ENCODE data around the gene FARP2. TPM values are rescaled to one million over a fixed set of nuclear protein-coding genes. Genes with fewer than 3 reads are reported as not detected.

Gene FARP2
- total and polyA plus RNA-seq, 2 of the 4 experiments (the other 2 are of a cell fraction): 17.1 to 30.8 TPM

DNA sequence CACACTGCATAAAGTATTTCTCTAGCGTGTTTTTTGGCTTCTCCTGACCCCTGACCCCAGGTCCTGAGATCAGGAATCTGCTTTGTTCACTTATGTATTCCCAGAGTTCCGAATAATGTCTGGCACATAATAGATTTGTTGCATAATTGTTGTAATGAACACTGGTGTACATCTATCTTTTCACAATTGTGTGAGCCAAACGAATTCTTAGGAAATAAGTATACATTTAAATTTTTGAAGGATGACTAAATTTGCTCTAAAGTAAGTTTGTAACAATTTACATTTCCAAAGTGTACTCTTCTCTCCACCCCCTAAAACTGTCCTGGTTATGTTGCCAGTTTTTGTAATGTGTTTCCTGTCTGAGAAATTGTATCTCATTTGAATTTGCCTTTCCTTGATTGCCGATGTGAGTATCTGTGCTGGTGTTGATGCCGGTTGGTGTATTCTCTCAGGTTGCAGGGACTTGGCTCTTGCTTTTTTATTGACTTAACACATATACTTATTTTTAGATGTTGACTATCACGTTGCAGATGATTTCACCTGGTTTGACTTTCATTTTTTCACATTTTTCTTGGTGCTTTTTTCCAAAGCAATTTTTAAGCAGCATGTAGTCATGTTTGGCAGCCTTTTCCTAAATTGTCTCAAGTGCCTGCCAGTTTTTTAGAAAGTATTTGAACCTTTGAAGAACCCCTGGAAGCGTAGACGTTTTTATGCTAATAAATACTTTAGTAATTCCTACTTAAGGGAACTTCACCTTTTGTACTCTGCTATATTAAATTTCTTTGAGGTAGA, 16.1 kb upstream of the FARP2 start:
- Histone ChIP-seq H2AK5ac (ENCODE audit: low read depth, low read length) (peak overlapping the region; percentile 26; the same call in 1 of the 2 replicates), H3K56ac (ENCODE audit: extremely low read depth, insufficient read depth, low read length) (no peak overlapping the region), H2AK9ac (replicated peaks; ENCODE audit: low read depth, low read length, poor library complexity) (peak overlapping the region; percentile 73), H3K36me3 (ENCODE audit: control insufficient read depth, insufficient read depth, low read length) (peaks cover 55% of the 10 kb centered on the region), H3K9me3 (ENCODE audit: control insufficient read depth, insufficient read depth, low read length) (no peaks in the 10 kb centered on the region), H3K23ac (ENCODE audit: low read depth, low read length) (peak overlapping the region; percentile 17; the same call in 1 of the 2 replicates), H4K5ac (ENCODE audit: low read depth, low read length) (no peak overlapping the region), H3K18ac (ENCODE audit: low read depth, low read length) (no peak overlapping the region), H3K4ac (ENCODE audit: low read depth, low read length) (peak overlapping the region; percentile 54), H3K9me1 (ENCODE audit: insufficient read depth, low read length) (peaks cover 13% of the 10 kb centered on the region), H3K79me1 (ENCODE audit: low read depth in 1 of 2, low read length in 2 of 2) (peaks cover 30 to 62% of the 10 kb centered on the region in 2 experiments), H3K4me2 (ENCODE audit: low read depth, low read length) (peak overlapping the region; percentile 56), H3K14ac (replicated peaks; ENCODE audit: low read depth, low read length) (no peak overlapping the region), H2BK5ac (ENCODE audit: low read depth, low read length, poor library complexity, severe bottlenecking) (peak overlapping the region; percentile 79), H3K9ac (ENCODE audit: low read depth, low read length) (0 out of 2 replicates have a peak overlapping the region, but pooled peaks have one; percentile 19), H2BK20ac (ENCODE audit: low read depth, low read length) (no peak overlapping the region; the same call in 1 of the 2 replicates), H2AFZ (replicated peaks; ENCODE audit: low read length, poor library complexity) (no peak overlapping the region), H2BK120ac (ENCODE audit: low read depth, low read length) (no peak overlapping the region), H4K91ac (ENCODE audit: insufficient read depth, low read depth, low read length) (no peak overlapping the region), H3K27me3 (ENCODE audit: control insufficient read depth, insufficient read depth, low read length) (no peaks in the 10 kb centered on the region), H2BK15ac (ENCODE audit: low read depth, low read length) (no peak overlapping the region), H4K8ac (ENCODE audit: low read depth in 2 of 2, low read length in 2 of 2) (no peak overlapping the region), H3K4me1 (ENCODE audit: control insufficient read depth, insufficient read depth, low read length) (peaks cover 13% of the 10 kb centered on the region), H4K20me1 (ENCODE audit: insufficient read depth, low read length) (peaks cover 38% of the 10 kb centered on the region), H3K27ac (ENCODE audit: insufficient read depth, low read length) (peak overlapping the region; percentile 90; the same call in 1 of the 2 replicates), H3K4me3 (ENCODE audit: insufficient read depth, low read depth, low read length) (no peak overlapping the region)
- ATAC-seq (ENCODE audit: low read depth) (peak; percentile 80), DNase-seq (peak; percentile 59)
- no TSS peak for BruUV-seq (replicated peaks)
- CTCF ChIA-PET: no interaction called here
- dilution Hi-C loops (cut with HindIII; ENCODE audit: low sequenced_read_pairs, unreplicated experiment): no loop called here
- POLR2A ChIA-PET (ENCODE audit: unreplicated experiment): no interaction called here
- WGBS, 2 experiments (ENCODE audit: extremely low coverage in 2 of 2, insufficient read length in 1 of 2): 45% methylated on average over 2 of the region's 8 CpGs; no CpG with 5 or more reads in 1 of the 2 experiments
- in situ Hi-C loops (cut with MboI; ENCODE audit: low sequenced_read_pairs): no loop called here
- intact Hi-C loops (cut with micrococcal nuclease): no loop called here
- no peak for TF ChIP-seq MAFK (IDR thresholded peaks at IDR 0.05; ENCODE audit: low read depth, low read length)
- peak; percentile 75 for TF ChIP-seq CEBPB (IDR thresholded peaks at IDR 0.05; ENCODE audit: low read depth, low read length)
- no peak for TF ChIP-seq NFE2L2 (IDR thresholded peaks at IDR 0.05; ENCODE audit: low read depth, low read length)

Data from IMR-90 (cell line).